GM18868 (cell line): ENCODE results near the gene NUP98.

Experiments used
- ATAC-seq: cut with Tn5 transposase; IDR thresholded peaks from one replicate; pipeline ENCODE4 v1.9.1; 2021; ENCODE audit warnings: mild to moderate bottlenecking, moderate library complexity; ENCODE audit not compliant: unreplicated experiment

NUP98 gene

GRCh38 chr11:3738723-3739122 lies 58.6 kb downstream of the NUP98 start:
- ATAC-seq, result no peak

- no peak for ATAC-seq
These were observed 59.1 kb downstream of the NUP98 start for GRCh38 chr11:3738241-3738640.

GRCh38 chr11:3737386-3737933 lies 59.9 kb downstream of the NUP98 start:
- ATAC-seq, result no peak

- ATAC-seq, result no peak
These were observed 60.5 kb downstream of the NUP98 start for GRCh38 chr11:3736816-3737215.

- no peak for ATAC-seq
These were observed 61.5 kb downstream of the NUP98 start for GRCh38 chr11:3735827-3736226.

- no peak for ATAC-seq
These were observed 64.5 kb downstream of the NUP98 start for GRCh38 chr11:3732671-3733436.

GRCh38 chr11:3723014-3723708 lies 74.2 kb downstream of the NUP98 start:
- no peak for ATAC-seq

- ATAC-seq, result no peak
These were observed 75.3 kb downstream of the NUP98 start for GRCh38 chr11:3722100-3722499.

GRCh38 chr11:3720997-3721396 lies 76.4 kb downstream of the NUP98 start:
- no peak for ATAC-seq

- no peak for ATAC-seq
These were observed 85.1 kb downstream of the NUP98 start for GRCh38 chr11:3712274-3712673.

GRCh38 chr11:3710485-3711259 lies 86.7 kb downstream of the NUP98 start:
- no peak for ATAC-seq

GRCh38 chr11:3709977-3710376 lies 87.4 kb downstream of the NUP98 start:
- no peak for ATAC-seq

GRCh38 chr11:3707176-3707575 lies 90.2 kb downstream of the NUP98 start:
- no peak for ATAC-seq

- ATAC-seq, result no peak
These were observed 94.0 kb downstream of the NUP98 start for GRCh38 chr11:3703383-3703782.

GRCh38 chr11:3700910-3701309 lies 96.4 kb downstream of the NUP98 start:
- no peak for ATAC-seq

GRCh38 chr11:3700410-3700809 lies 96.9 kb downstream of the NUP98 start:
- ATAC-seq, result no peak

GRCh38 chr11:3686751-3687150 lies 110.6 kb downstream of the NUP98 start:
- ATAC-seq, result no peak

- ATAC-seq, result no peak
These were observed 111.4 kb downstream of the NUP98 start for GRCh38 chr11:3685923-3686322.

GRCh38 chr11:3684819-3685172 lies 112.6 kb downstream of the NUP98 start:
- no peak for ATAC-seq

- ATAC-seq, result no peak
These were observed 113.1 kb downstream of the NUP98 start for GRCh38 chr11:3684129-3684818.

- no peak for ATAC-seq
These were observed 114.3 kb downstream of the NUP98 start for GRCh38 chr11:3683039-3683438.
